Stimulated activated CD8-positive, alpha-beta memory T cell treated with anti-CD3 and anti-CD28 coated beads, Interleukin-4, amount 100 ng/mL, for 4 hours (primary cell): ENCODE measurements around the gene SAPCD2.

Experiments used
- DNase-seq, 2 donors: peaks; one replicate each; pipeline ENCODE4 v3.0.0-alpha.2; 2020; ENCODE audit warnings: low read depth in 2 of 2, low spot score in 1 of 2

The SAPCD2 gene

GRCh38 chr9:137107982-137108381 is 37.6 kb upstream of the SAPCD2 start:
- no peak for DNase-seq

GRCh38 chr9:137107312-137107921 is 37.1 kb upstream of the SAPCD2 start:
- DNase-seq = no peak

GRCh38 chr9:137106662-137107250 is 36.4 kb upstream of the SAPCD2 start:
- no peak for DNase-seq

GRCh38 chr9:137105814-137106661 is 35.7 kb upstream of the SAPCD2 start:
- no peak for DNase-seq

GRCh38 chr9:137103206-137103999 is 33.0 kb upstream of the SAPCD2 start:
- no peak for DNase-seq

- no peak for DNase-seq
These were observed 28.9 kb upstream of the SAPCD2 start for GRCh38 chr9:137099231-137099630.

GRCh38 chr9:137097761-137098462 is 27.6 kb upstream of the SAPCD2 start:
- DNase-seq = no peak

- no peak for DNase-seq
These were observed 26.6 kb upstream of the SAPCD2 start for GRCh38 chr9:137096785-137097546.

GRCh38 chr9:137095664-137096517 is 25.5 kb upstream of the SAPCD2 start:
- DNase-seq = peak; percentile 59 to 67

- no peak for DNase-seq
These were observed 19.0 kb upstream of the SAPCD2 start for GRCh38 chr9:137089232-137089947.

GRCh38 chr9:137088121-137088520 is 17.8 kb upstream of the SAPCD2 start:
- DNase-seq = no peak

GRCh38 chr9:137087409-137087925 is 17.1 kb upstream of the SAPCD2 start:
- no peak for DNase-seq

GRCh38 chr9:137086531-137087408 is 16.4 kb upstream of the SAPCD2 start, which contains the start of gene MAN1B1:
MAN1B1 (plus strand) TSS chr9:137086985; CDS start chr9:137087000, 15 bp downstream.
- DNase-seq = peak; percentile 94 to 100

GRCh38 chr9:137085920-137086530 is 15.7 kb upstream of the SAPCD2 start:
- no peak for DNase-seq

GRCh38 chr9:137084526-137084925 is 14.2 kb upstream of the SAPCD2 start:
- no peak for DNase-seq

- no peak for DNase-seq
These were observed 13.1 kb upstream of the SAPCD2 start for GRCh38 chr9:137083394-137084004.
